Neural cell (in vitro differentiated cells): Measurements from ENCODE around the gene DAGLA. TPM values are rescaled to one million over a fixed set of nuclear protein-coding genes. Genes with fewer than 3 reads are reported as not detected.

Source experiments
- H2AFZ ChIP-seq: fragments of 200-600, 300-800 bp; sonication (generic), shearing (Covaris generic); 2 replicates; pipeline ENCODE4 v1.6.0; 2014; ENCODE audit warnings: low read depth, mild to moderate bottlenecking, antibody characterized with exemption, low read length, moderate library complexity
- H3F3A ChIP-seq: fragments of 200-600 bp; shearing (Covaris generic); 2 replicates; pipeline ENCODE4 v1.6.1; 2016; ENCODE audit warnings: mild to moderate bottlenecking, moderate library complexity, mixed read lengths, antibody characterized with exemption, low read length; ENCODE audit not compliant: insufficient read depth, poor library complexity, severe bottlenecking
- H3K27ac ChIP-seq: fragments of 200-600, 300-800 bp; sonication (generic), shearing (Covaris generic); 2 replicates; pipeline ENCODE4 v1.5.1; 2014; ENCODE audit warnings: mild to moderate bottlenecking, low read length, moderate library complexity
- H3K27me3 ChIP-seq: fragments of 300-800, 200-600 bp; sonication (generic), shearing (Covaris generic); 2 replicates; pipeline ENCODE4 v1.6.0; 2014; ENCODE audit warnings: mild to moderate bottlenecking, low read depth, low read length, moderate library complexity; ENCODE audit not compliant: insufficient read depth
- H3K36me3 ChIP-seq: fragments of 300-800, 200-600 bp; sonication (generic), shearing (Covaris generic); 2 replicates; pipeline ENCODE4 v1.5.1; 2014; ENCODE audit warnings: mild to moderate bottlenecking, antibody characterized with exemption, low read length, moderate library complexity; ENCODE audit not compliant: insufficient read depth
- H3K4me2 ChIP-seq: fragments of 300-800, 200-600 bp; sonication (generic), shearing (Covaris generic); 2 replicates; pipeline ENCODE4 v1.6.0; 2014; ENCODE audit warnings: mild to moderate bottlenecking, low read length
- H3K4me3 ChIP-seq: fragments of 300-800, 200-600 bp; sonication (generic), shearing (Covaris generic); 2 replicates; pipeline ENCODE4 v1.5.1; 2014; ENCODE audit warnings: mild to moderate bottlenecking, low read length, moderate library complexity
- H3K79me2 ChIP-seq: fragments of 200-600 bp; shearing (Covaris generic); replicated peaks from 2 replicates; pipeline ENCODE4 v1.6.0; 2014; ENCODE audit warnings: mild to moderate bottlenecking, low read length, moderate library complexity; ENCODE audit not compliant: insufficient read depth
- H3K9ac ChIP-seq: fragments of 300-800, 200-600 bp; sonication (generic), shearing (Covaris generic); 2 replicates; pipeline ENCODE4 v1.6.1; 2016; ENCODE audit warnings: mild to moderate bottlenecking, low read length, mixed read lengths
- H3K9me2 ChIP-seq: fragments of 200-600 bp; shearing (Covaris generic); 2 replicates; pipeline ENCODE4 v1.6.1; 2016; ENCODE audit warnings: mild to moderate bottlenecking, low read length, mixed read lengths; ENCODE audit not compliant: insufficient read depth
- H3K9me3 ChIP-seq: fragments of 200-600, 300-800 bp; sonication (generic), shearing (Covaris generic); 2 replicates; pipeline ENCODE4 v1.6.1; 2016; ENCODE audit warnings: mild to moderate bottlenecking, mixed run types, low read length, moderate library complexity, mixed read lengths
- H4K20me1 ChIP-seq: fragments of 200-600 bp; shearing (Covaris generic); 2 replicates; pipeline ENCODE4 v1.6.1; 2016; ENCODE audit warnings: mild to moderate bottlenecking, mixed run types; ENCODE audit not compliant: insufficient read depth
- EP300 ChIP-seq: fragments of 450-650 bp; conservative IDR thresholded peaks from 2 replicates; pipeline ENCODE4 v1.6.1; 2014; ENCODE audit warnings: antibody characterized with exemption, mild to moderate bottlenecking, moderate library complexity; ENCODE audit not compliant: poor library complexity, severe bottlenecking
- EZH2 ChIP-seq: fragments of 200-600, 300-800 bp; shearing (Covaris generic), sonication (generic); IDR thresholded peaks from 2 replicates; pipeline ENCODE4 v1.6.1; 2014; ENCODE audit warnings: antibody characterized with exemption, low read length, borderline replicate concordance, mild to moderate bottlenecking; ENCODE audit not compliant: insufficient read depth, poor library complexity, severe bottlenecking
- MXI1 ChIP-seq: fragments of 450-650 bp; conservative IDR thresholded peaks from 2 replicates; pipeline ENCODE4 v1.6.1; 2014; ENCODE audit warnings: antibody characterized with exemption, mild to moderate bottlenecking; ENCODE audit not compliant: poor library complexity, severe bottlenecking
- POLR2AphosphoS5 ChIP-seq: IDR thresholded peaks from 2 replicates; pipeline ENCODE4 v1.6.1; 2012
- RAD21 ChIP-seq: fragments of 450-650 bp; conservative IDR thresholded peaks from 2 replicates; pipeline ENCODE4 v1.6.1; 2014; ENCODE audit warnings: antibody characterized with exemption, mild to moderate bottlenecking, moderate library complexity
- SMC3 ChIP-seq: fragments of 450-650 bp; conservative IDR thresholded peaks from 2 replicates; pipeline ENCODE4 v1.6.1; 2014; ENCODE audit warnings: antibody characterized with exemption, mild to moderate bottlenecking, moderate library complexity; ENCODE audit not compliant: poor library complexity
- TAF1 ChIP-seq: IDR thresholded peaks from 2 replicates; pipeline ENCODE4 v1.6.1; 2012; ENCODE audit warnings: low read depth
- polyA plus RNA-seq: library from polyadenylated mRNA; depleted of rRNA; stranded (reverse); fragments of >200 nt; gene quantifications from 2 replicates; pipeline ENCODE4 v1.2.3, GENCODE V29; 2014
- TF ChIP-seq, protein P1 (sequence below): fragments of 450-650 bp; IDR thresholded peaks from 2 replicates; pipeline ENCODE4 v1.5.1; 2014; ENCODE audit warnings: antibody characterized with exemption, mild to moderate bottlenecking, moderate library complexity; ENCODE audit not compliant: poor library complexity, severe bottlenecking
- TF ChIP-seq, protein P2 (sequence below): IDR thresholded peaks from 2 replicates; pipeline ENCODE4 v1.6.1; 2012; ENCODE audit warnings: borderline replicate concordance

The DAGLA gene
- polyA plus RNA-seq, 1 donor from 2014 or later = 4.5 TPM

- H3K27ac ChIP-seq = no peak overlapping the region
Observed at GRCh38 chr11:61764606-61765260, 84.5 kb downstream of the DAGLA start.

GRCh38 chr11:61765550-61766253 lies 85.5 kb downstream of the DAGLA start:
- Histone ChIP-seq H3K36me3 (no peaks in the 10 kb centered on the region), H3K27ac (no peak overlapping the region), H4K20me1 (no peaks in the 10 kb centered on the region), H3K4me2 (no peak overlapping the region), H3K9me2 (no peaks in the 10 kb centered on the region), H3K79me2 (no peaks in the 10 kb centered on the region), H2AFZ (no peak overlapping the region), H3K9ac (no peak overlapping the region), H3K4me3 (no peak overlapping the region), H3K9me3 (no peaks in the 10 kb centered on the region), H3F3A (no peaks in the 10 kb centered on the region), H3K27me3 (no peaks in the 10 kb centered on the region)
- TF ChIP-seq EP300 = no peak
- no peak for TF ChIP-seq POLR2AphosphoS5
- no peak for TF ChIP-seq MXI1
- TF ChIP-seq, protein P1, sequence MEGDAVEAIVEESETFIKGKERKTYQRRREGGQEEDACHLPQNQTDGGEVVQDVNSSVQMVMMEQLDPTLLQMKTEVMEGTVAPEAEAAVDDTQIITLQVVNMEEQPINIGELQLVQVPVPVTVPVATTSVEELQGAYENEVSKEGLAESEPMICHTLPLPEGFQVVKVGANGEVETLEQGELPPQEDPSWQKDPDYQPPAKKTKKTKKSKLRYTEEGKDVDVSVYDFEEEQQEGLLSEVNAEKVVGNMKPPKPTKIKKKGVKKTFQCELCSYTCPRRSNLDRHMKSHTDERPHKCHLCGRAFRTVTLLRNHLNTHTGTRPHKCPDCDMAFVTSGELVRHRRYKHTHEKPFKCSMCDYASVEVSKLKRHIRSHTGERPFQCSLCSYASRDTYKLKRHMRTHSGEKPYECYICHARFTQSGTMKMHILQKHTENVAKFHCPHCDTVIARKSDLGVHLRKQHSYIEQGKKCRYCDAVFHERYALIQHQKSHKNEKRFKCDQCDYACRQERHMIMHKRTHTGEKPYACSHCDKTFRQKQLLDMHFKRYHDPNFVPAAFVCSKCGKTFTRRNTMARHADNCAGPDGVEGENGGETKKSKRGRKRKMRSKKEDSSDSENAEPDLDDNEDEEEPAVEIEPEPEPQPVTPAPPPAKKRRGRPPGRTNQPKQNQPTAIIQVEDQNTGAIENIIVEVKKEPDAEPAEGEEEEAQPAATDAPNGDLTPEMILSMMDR = no peak
- TF ChIP-seq TAF1 = no peak
- TF ChIP-seq RAD21 = no peak
- TF ChIP-seq, protein P2, sequence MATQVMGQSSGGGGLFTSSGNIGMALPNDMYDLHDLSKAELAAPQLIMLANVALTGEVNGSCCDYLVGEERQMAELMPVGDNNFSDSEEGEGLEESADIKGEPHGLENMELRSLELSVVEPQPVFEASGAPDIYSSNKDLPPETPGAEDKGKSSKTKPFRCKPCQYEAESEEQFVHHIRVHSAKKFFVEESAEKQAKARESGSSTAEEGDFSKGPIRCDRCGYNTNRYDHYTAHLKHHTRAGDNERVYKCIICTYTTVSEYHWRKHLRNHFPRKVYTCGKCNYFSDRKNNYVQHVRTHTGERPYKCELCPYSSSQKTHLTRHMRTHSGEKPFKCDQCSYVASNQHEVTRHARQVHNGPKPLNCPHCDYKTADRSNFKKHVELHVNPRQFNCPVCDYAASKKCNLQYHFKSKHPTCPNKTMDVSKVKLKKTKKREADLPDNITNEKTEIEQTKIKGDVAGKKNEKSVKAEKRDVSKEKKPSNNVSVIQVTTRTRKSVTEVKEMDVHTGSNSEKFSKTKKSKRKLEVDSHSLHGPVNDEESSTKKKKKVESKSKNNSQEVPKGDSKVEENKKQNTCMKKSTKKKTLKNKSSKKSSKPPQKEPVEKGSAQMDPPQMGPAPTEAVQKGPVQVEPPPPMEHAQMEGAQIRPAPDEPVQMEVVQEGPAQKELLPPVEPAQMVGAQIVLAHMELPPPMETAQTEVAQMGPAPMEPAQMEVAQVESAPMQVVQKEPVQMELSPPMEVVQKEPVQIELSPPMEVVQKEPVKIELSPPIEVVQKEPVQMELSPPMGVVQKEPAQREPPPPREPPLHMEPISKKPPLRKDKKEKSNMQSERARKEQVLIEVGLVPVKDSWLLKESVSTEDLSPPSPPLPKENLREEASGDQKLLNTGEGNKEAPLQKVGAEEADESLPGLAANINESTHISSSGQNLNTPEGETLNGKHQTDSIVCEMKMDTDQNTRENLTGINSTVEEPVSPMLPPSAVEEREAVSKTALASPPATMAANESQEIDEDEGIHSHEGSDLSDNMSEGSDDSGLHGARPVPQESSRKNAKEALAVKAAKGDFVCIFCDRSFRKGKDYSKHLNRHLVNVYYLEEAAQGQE = no peak
- no peak for TF ChIP-seq EZH2

More at GRCh38 chr11:61764606-61765260, 84.5 kb downstream of the DAGLA start:
- Histone ChIP-seq H3K9me2 (no peaks in the 10 kb centered on the region), H3K4me2 (no peak overlapping the region), H3F3A (no peaks in the 10 kb centered on the region), H3K9me3 (no peaks in the 10 kb centered on the region), H3K36me3 (no peaks in the 10 kb centered on the region), H4K20me1 (no peaks in the 10 kb centered on the region), H3K27me3 (no peaks in the 10 kb centered on the region), H2AFZ (no peak overlapping the region), H3K79me2 (no peaks in the 10 kb centered on the region), H3K9ac (no peak overlapping the region), H3K4me3 (no peak overlapping the region)
- TF ChIP-seq RAD21 (no peak), EP300 (no peak), MXI1 (no peak), SMC3 (no peak), POLR2AphosphoS5 (no peak), EZH2 (no peak), TAF1 (no peak)
- TF ChIP-seq, protein P1 = no peak
- TF ChIP-seq, protein P2 = no peak
